KMS-11 (cell line): ENCODE results near the gene DSP.

Source experiments
- H2AFZ ChIP-seq: fragments of 200-600 bp; sonication (generic); 2 replicates; pipeline ENCODE4 v1.6.1; 2016; ENCODE audit warnings: antibody characterized with exemption, mixed run types, low read depth
- H3K27ac ChIP-seq: fragments of 200-600 bp; sonication (generic); 2 replicates; pipeline ENCODE4 v1.6.1; 2016; ENCODE audit warnings: mild to moderate bottlenecking, mixed run types
- H3K27me3 ChIP-seq: fragments of 200-600 bp; sonication (generic); 2 replicates; pipeline ENCODE4 v1.6.1; 2017; ENCODE audit warnings: mild to moderate bottlenecking, low read depth, mixed run types, moderate library complexity; ENCODE audit not compliant: insufficient read depth
- H3K36me3 ChIP-seq: fragments of 200-600 bp; sonication (generic); 2 replicates; pipeline ENCODE4 v1.6.1; 2017; ENCODE audit warnings: mild to moderate bottlenecking, mixed run types; ENCODE audit not compliant: insufficient read depth
- H3K4me1 ChIP-seq: fragments of 200-600 bp; sonication (generic); 2 replicates; pipeline ENCODE4 v1.6.1; 2016; ENCODE audit warnings: mild to moderate bottlenecking, low read depth, mixed run types; ENCODE audit not compliant: poor library complexity, severe bottlenecking
- H3K4me2 ChIP-seq: fragments of 200-600 bp; sonication (generic); 2 replicates; pipeline ENCODE4 v1.7.0; 2016; ENCODE audit warnings: mild to moderate bottlenecking, mixed run types
- H3K4me3 ChIP-seq: fragments of 200-600 bp; sonication (generic); IDR thresholded peaks from 2 replicates; pipeline ENCODE4 v1.6.1; 2017; ENCODE audit warnings: low read depth, low read length, mixed read lengths; ENCODE audit not compliant: insufficient read depth
- H3K79me2 ChIP-seq: fragments of 200-600 bp; sonication (generic); 2 replicates; pipeline ENCODE4 v1.6.1; 2016; ENCODE audit warnings: low read depth, mixed run types; ENCODE audit not compliant: insufficient read depth
- H3K9ac ChIP-seq: fragments of 200-600 bp; sonication (generic); 2 replicates; pipeline ENCODE4 v1.6.1; 2016; ENCODE audit warnings: mild to moderate bottlenecking, mixed run types
- H4K20me1 ChIP-seq: fragments of 200-600 bp; sonication (generic); 2 replicates; pipeline ENCODE4 v1.6.1; 2016; ENCODE audit warnings: mild to moderate bottlenecking, mixed run types; ENCODE audit not compliant: insufficient read depth
- CTCF ChIP-seq: fragments of 200-600 bp; sonication (generic); conservative IDR thresholded peaks from 2 replicates; pipeline ENCODE4 v1.6.1; 2017; ENCODE audit warnings: low read depth, mild to moderate bottlenecking, antibody characterized with exemption, low read length, moderate library complexity, mixed read lengths

The DSP gene

DNA sequence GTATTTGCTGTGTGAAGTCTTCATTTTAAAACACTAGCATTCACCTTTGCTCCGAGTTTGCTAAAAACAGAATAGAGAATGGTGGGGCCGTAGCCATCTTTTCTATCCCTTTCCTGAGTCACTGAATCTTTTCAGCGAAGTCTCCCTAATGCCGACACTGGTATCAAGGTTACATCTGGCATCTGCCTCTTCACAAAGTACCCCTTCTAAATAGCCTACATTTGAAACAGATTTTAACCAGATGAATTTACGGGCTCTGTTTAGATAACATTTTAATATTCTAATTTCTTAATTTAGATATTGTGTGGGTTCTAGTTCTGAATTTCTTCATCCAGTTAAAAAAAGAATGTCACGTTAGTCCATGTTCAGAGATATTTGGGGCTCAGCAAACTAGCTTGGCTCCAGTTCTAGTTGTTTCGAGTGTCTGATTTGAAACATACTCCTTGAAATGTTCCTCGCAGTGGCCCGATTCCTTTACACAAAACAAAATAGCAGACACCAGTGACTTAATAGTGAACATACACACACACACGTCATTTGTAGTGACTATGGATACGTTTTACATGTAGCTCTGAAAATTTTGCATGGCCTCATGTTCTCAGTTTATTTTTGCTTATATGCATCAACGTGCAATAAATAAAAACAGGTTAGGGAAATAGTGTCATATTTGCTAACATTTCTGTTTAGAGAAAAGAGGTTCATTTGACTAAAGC lies 15.1 kb downstream of the DSP start:
- Histone ChIP-seq H3K27me3 (no peaks in the 10 kb centered on the region), H3K9ac (no peak overlapping the region), H3K27ac (no peak overlapping the region), H3K4me1 (no peaks in the 10 kb centered on the region), H2AFZ (no peak overlapping the region), H4K20me1 (no peaks in the 10 kb centered on the region), H3K36me3 (no peaks in the 10 kb centered on the region), H3K79me2 (no peaks in the 10 kb centered on the region), H3K4me3 (no peak overlapping the region), H3K4me2 (no peak overlapping the region)
- no peak for TF ChIP-seq CTCF

GRCh38 chr6:7557652-7558051 lies 16.2 kb downstream of the DSP start:
- Histone ChIP-seq H3K27me3 (no peaks in the 10 kb centered on the region), H3K4me3 (no peak overlapping the region), H3K4me1 (no peaks in the 10 kb centered on the region), H3K27ac (no peak overlapping the region), H4K20me1 (no peaks in the 10 kb centered on the region), H3K9ac (no peak overlapping the region), H3K4me2 (no peak overlapping the region), H3K36me3 (no peaks in the 10 kb centered on the region), H3K79me2 (no peaks in the 10 kb centered on the region), H2AFZ (no peak overlapping the region)
- TF ChIP-seq CTCF: no peak

DNA sequence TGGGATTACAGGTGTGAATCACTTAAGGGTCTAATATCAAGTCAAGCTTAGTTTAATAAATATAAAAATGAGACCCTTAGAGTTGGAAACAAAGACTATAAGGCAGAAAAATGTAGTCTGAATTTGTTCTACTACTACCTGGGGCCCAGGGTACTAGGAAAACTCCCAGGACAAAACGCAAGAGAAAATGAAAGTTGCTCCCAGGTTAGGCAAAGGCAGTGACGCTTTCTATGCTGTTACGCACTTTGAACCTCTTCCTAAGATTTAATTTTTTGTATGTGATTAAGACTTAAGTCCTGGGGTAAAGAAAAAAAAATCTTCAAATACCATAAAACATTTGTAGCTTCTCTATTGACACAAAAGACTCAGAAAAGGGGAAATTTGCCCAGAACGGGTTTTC lies 17.3 kb downstream of the DSP start:
- no peak overlapping the region for H3K9ac ChIP-seq
- no peaks in the 10 kb centered on the region for H3K27me3 ChIP-seq
- no peaks in the 10 kb centered on the region for H3K36me3 ChIP-seq
- no peaks in the 10 kb centered on the region for H3K4me1 ChIP-seq
- no peak for TF ChIP-seq CTCF
- H4K20me1 ChIP-seq: no peaks in the 10 kb centered on the region
- no peak overlapping the region for H2AFZ ChIP-seq
- no peak overlapping the region for H3K4me2 ChIP-seq
- H3K79me2 ChIP-seq: no peaks in the 10 kb centered on the region
- H3K27ac ChIP-seq: no peak overlapping the region
- no peak overlapping the region for H3K4me3 ChIP-seq

DNA sequence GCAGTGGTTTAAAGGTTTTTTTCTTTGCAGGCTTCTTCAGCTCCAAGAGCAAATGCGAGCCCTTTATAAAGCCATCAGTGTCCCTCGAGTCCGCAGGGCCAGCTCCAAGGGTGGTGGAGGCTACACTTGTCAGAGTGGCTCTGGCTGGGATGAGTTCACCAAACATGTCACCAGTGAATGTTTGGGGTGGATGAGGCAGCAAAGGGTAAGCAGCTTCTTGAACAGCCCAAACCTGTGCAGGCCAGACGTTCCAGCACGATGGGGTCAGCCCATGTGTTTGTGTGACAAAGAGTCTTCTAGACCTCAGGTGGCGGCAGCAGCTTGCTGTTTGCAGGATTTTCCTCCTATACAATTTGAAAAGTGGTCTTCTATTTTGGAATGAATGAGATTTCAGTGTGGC lies 17.7 kb downstream of the DSP start:
- Histone ChIP-seq H3K36me3 (no peaks in the 10 kb centered on the region), H3K79me2 (no peaks in the 10 kb centered on the region), H3K27me3 (no peaks in the 10 kb centered on the region), H2AFZ (no peak overlapping the region), H3K4me1 (no peaks in the 10 kb centered on the region), H3K4me2 (no peak overlapping the region), H3K27ac (no peak overlapping the region), H3K9ac (no peak overlapping the region), H3K4me3 (no peak overlapping the region), H4K20me1 (no peaks in the 10 kb centered on the region)
- TF ChIP-seq CTCF: no peak
